Cardiac muscle cell (in vitro differentiated cells and primary cell): ENCODE results near the gene BATF3. TPM values are rescaled to one million over a fixed set of nuclear protein-coding genes. Genes with fewer than 3 reads are reported as not detected.

Experiments
- DNase-seq, 2 donors: peaks; one replicate each; pipeline versions ENCODE4 v3.0.0 to v3.0.0-alpha.2; 2010 to 2017; ENCODE audit warnings: low read depth in 1 of 2, low spot score in 1 of 2
- H3K27ac ChIP-seq: fragments of 200-600 bp; sonication (generic); 2 replicates; pipeline ENCODE4 v1.5.1; 2016
- H3K27me3 ChIP-seq: fragments of 200-600 bp; sonication (generic); 2 replicates; pipeline ENCODE4 v1.6.0; 2016; ENCODE audit warnings: control low read depth
- H3K36me3 ChIP-seq: fragments of 200-600 bp; sonication (generic); 2 replicates; pipeline ENCODE4 v1.5.1; 2016; ENCODE audit warnings: control low read depth
- H3K4me1 ChIP-seq: fragments of 200-600 bp; sonication (generic); 2 replicates; pipeline ENCODE4 v1.8.1; 2017; ENCODE audit warnings: low read depth, mild to moderate bottlenecking, mixed run types
- H3K4me3 ChIP-seq: fragments of 200-600 bp; sonication (generic); 2 replicates; pipeline ENCODE4 v1.5.1; 2016; ENCODE audit warnings: mild to moderate bottlenecking
- H3K9me3 ChIP-seq: fragments of 200-600 bp; sonication (generic); 2 replicates; pipeline ENCODE4 v1.5.1; 2017; ENCODE audit warnings: low read depth, mild to moderate bottlenecking, control low read depth
- CTCF ChIP-seq: IDR thresholded peaks from 2 replicates; pipeline ENCODE4 v1.5.1; 2012; ENCODE audit warnings: low read depth, mild to moderate bottlenecking, low read length
- polyA plus RNA-seq: library from polyadenylated mRNA; unstranded; fragments of >200 nt; fragmentation: Nextera tagmentation; extraction: Ambion mirVana; gene quantifications from 2 replicates; pipeline ENCODE4 v1.2.1, GENCODE V29; 2016
- total RNA-seq: library from RNA; depleted of rRNA; stranded (reverse); fragments of >200 nt; gene quantifications from 2 replicates; pipeline ENCODE4 v1.2.3, GENCODE V29; 2016

BATF3 gene
- total and polyA plus RNA-seq, 2 experiments from 2014 or later = 1.8 TPM

GRCh38 chr1:212678456-212679410 lies 20.9 kb downstream of the BATF3 start:
- DNase-seq = no peak
- Histone ChIP-seq H3K27me3 (no peaks in the 10 kb centered on the region), H3K4me1 (no peaks in the 10 kb centered on the region), H3K9me3 (no peaks in the 10 kb centered on the region), H3K27ac (no peak overlapping the region), H3K4me3 (no peak overlapping the region), H3K36me3 (no peaks in the 10 kb centered on the region)
- no peak for TF ChIP-seq CTCF

DNA sequence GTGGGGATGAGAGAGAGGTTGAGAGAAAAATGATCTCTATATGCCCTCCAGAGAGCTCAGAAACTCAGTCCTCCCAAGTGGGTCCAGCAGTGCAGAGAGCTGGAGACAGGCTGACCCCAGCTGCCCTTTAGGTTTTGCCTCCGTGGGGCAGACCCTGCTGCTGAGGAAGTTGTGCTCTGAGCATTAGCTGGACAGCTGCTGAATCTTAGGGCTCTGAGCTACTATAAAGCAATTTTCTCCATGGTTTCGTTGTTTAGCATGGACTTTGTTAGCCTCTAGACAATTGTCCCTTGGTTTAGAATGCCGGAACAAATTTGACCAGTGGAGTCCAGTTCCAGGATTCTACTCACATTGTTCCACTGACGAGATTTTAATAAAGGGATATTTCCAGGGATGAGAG lies 22.1 kb downstream of the BATF3 start:
- H3K36me3 ChIP-seq = no peaks in the 10 kb centered on the region
- TF ChIP-seq CTCF = no peak
- DNase-seq = no peak

DNA sequence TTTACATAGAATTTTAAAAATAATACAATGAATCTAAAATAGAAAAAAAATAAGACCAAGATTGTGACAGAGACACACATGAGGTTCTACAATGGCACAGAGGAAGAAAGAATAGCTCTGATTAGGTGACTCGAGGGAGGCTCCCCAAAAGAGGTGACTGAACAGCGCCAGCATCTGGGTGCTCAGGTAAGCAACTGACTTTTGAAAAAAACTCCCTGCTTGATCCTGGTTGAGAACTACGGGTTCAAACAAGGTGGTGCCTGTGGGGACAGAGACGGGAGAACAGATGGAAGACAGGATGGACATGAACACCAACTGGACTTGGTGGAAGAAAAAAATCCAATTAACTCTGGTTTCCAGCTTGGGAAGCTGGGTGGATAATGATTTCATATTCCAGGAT lies 22.5 kb downstream of the BATF3 start:
- H3K4me3 ChIP-seq = no peak overlapping the region
- no peaks in the 10 kb centered on the region for H3K27me3 ChIP-seq
- no peaks in the 10 kb centered on the region for H3K4me1 ChIP-seq
- DNase-seq = no peak
- no peaks in the 10 kb centered on the region for H3K9me3 ChIP-seq
- H3K27ac ChIP-seq = no peak overlapping the region
- TF ChIP-seq CTCF = no peak
- H3K36me3 ChIP-seq = no peaks in the 10 kb centered on the region

More for the DNA sequence above, 22.1 kb downstream of the BATF3 start:
- Histone ChIP-seq H3K27me3 (no peaks in the 10 kb centered on the region), H3K27ac (no peak overlapping the region), H3K9me3 (no peaks in the 10 kb centered on the region), H3K4me3 (no peak overlapping the region), H3K4me1 (no peaks in the 10 kb centered on the region)

- Histone ChIP-seq H3K9me3 (no peaks in the 10 kb centered on the region), H3K27me3 (no peaks in the 10 kb centered on the region), H3K27ac (no peak overlapping the region), H3K4me3 (no peak overlapping the region), H3K4me1 (no peaks in the 10 kb centered on the region), H3K36me3 (no peaks in the 10 kb centered on the region)
- no peak for DNase-seq
- no peak for TF ChIP-seq CTCF
Measured at GRCh38 chr1:212675675-212676074, 24.0 kb downstream of the BATF3 start.

- Histone ChIP-seq H3K36me3 (no peaks in the 10 kb centered on the region), H3K9me3 (no peaks in the 10 kb centered on the region), H3K27me3 (no peaks in the 10 kb centered on the region), H3K4me1 (no peaks in the 10 kb centered on the region), H3K27ac (no peak overlapping the region), H3K4me3 (no peak overlapping the region)
- TF ChIP-seq CTCF = no peak
- no peak for DNase-seq
Measured at GRCh38 chr1:212674872-212675271, 24.8 kb downstream of the BATF3 start.
